ENCODE data around the gene CATSPERB.
"Not testable (repeated sequence)": the region's sequence is repeated elsewhere in the genome, so short reads cannot be mapped to it uniquely, and the experiment has no call there.

CATSPERB gene

DNA sequence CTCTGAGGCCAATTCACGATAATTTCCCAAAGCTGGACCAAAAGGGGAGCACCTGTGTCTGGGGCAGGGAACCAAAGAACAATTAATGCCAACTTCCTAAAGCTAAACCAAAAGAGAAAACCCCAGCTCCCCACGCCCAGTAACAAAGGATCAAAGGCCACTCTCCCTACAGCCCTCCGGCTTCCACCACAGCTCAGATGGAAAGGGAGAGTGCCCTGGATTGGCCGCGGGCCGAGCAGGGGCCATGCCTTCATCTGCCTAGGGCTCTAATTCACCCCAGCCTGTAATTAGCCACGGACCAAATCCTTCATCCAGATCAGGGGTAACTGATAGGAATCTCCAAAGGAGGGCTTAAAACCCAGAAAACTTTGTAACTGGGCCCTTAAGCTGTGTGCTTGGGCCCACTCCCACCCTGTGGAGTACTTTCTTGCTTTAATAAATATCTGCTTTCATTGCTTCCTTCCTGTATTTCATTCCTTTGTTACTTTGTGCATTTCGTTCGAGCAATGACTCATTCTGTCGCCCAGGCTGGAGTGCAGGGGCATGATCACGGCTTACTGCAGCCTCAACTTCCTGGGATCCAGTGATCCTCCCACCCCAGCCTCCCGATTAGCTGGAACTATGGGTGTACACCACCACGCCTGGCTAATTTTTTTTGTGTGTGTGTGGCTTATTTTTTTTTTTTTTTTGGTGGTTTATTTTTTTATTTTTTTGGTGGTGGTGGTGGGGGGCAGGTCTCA lies 156.2 kb downstream of the CATSPERB start:
- DNase-seq = no peak

DNA sequence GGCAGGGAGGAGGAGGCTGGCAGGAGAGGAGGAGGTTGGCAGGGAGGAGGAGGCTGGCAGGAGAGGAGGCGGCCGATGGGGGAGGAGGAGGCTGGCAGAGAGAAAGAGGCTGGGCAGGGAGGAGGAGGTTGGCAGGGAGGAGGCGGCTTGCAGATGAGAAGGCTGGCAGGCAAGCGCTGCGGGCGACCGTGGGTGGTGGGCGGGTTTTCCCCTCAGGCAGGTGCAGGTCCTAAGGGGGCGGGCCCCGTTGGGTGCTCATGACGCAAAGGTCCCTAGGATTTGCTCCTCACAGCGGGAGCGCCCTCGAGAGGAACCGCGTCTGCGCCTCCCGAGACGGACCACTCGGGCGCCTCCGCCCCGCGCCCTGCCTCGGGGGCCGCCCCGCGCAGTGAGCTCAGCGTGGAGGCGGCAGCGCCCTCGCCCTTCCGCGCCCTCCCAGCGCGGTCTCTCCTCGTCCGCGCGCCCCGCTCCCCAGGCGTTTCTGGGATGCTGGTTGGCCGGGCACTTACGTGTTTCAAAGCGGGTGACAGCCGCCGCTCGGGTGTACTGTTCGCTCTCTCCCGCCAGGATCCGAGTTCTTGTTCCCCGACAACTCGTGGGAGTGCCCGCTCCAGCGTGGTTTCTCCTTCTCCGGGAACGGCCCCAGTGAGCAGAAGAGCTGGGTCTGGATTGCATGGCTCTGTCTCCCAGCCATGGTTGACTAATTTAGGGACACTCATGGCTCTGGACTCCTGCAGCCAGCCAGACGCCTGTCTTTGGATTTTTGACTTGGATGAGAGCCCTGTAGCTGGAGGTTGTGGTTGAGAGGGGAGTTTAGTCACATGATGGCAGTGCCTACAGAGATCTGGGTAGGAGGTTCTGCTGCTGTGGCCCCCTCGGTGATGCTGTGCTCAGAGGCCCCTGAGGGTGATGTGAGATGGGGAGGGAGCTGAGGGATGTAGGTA lies 157.7 kb downstream of the CATSPERB start:
- peak; percentile 31 for DNase-seq

DNA sequence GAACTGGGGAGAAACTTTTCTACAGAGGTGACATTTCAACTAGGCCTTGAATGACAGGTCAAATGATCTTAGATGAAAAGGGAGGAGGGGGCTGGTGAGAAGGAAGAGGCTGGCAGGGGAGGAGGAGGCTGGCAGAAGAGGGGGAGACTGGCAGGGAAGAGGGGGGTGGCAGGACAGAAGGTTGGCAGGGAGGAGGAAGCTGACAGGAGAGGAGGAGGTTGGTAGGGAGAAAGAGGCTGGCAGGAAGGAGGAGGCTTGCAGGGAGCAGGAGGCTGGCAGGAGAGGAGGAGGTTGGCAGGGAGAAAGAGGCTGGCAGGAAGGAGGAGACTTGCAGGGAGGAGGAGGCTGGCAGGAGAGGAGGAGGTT lies 158.4 kb downstream of the CATSPERB start:
- no peak for DNase-seq

DNA sequence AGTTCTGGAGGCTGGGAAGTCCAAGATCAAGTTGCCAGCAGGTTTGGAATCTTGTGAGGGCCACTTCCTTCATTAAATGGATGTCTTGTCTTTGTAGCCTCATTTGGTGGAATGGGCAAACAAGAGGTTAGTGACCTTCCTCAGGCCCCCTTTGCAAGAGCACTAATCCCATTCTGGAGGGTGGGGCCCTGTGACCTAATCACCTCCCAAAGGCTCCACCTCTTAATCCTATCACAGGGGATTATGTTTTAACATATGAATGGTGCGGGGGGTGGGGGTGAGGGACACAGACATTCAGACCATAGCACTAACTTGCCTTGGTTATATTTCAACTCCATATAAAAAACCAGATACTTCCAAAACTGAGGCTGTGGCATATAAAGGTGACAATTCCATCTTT lies 161.9 kb downstream of the CATSPERB start:
- no peak for DNase-seq

DNA sequence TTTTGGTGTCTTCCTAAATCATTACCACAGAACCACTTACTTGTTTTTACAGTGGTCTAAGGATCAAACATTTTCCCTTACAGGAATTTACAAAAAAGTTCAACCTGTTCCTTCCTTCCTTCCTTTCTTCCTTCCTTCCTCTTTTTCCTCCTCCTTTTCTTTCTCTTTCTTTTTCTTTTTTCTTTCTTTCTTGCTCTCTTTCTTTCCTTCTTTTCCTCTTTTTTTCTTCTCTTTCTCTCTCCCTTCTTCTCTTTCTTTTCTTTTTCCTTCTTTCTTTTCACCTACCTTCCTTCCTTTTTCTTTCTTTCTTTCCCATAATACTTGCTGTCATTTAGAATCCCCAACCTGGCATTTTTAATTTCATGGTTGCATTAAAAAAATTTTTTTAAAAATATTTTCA lies 162.6 kb downstream of the CATSPERB start:
- no peak for DNase-seq

DNA sequence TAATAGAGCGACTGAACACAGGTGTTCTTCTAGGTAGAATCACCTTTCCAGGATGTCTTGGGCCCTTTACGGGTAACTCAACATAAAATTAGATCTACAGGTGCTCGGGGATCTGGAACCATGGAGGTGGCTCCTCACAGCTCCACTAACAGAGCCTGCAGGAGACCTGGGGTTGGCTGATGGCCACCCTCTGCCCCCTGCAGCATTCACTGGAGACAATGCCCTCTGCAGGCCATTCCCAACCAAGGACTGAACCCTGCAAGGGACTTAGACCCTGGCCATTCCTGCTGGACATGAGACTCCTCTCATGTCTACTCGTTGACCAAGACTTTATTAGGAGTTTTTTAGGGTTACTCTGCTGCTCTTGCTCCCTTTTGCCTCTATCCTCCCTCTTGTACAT lies 163.3 kb downstream of the CATSPERB start:
- DNase-seq = no peak

DNA sequence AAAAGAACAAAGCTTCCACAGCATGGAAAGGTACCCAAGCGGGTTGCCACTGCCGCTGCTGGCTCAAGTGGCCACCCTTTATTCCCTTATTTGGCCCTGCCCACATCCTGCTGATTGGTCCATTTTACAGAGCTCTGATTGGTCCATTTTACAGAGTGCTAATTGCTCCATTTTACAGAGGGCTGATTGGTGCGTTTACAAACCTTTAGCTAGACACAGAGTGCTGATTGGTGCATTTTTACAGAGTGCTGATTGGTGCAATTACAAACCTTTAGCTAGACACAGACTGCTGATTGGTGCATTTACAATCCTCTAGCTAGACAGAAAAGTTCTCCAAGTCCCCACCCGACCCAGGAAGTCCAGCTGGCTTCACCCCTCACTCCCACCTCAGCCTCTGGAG lies 164.1 kb downstream of the CATSPERB start:
- not testable (repeated sequence) for DNase-seq

DNA sequence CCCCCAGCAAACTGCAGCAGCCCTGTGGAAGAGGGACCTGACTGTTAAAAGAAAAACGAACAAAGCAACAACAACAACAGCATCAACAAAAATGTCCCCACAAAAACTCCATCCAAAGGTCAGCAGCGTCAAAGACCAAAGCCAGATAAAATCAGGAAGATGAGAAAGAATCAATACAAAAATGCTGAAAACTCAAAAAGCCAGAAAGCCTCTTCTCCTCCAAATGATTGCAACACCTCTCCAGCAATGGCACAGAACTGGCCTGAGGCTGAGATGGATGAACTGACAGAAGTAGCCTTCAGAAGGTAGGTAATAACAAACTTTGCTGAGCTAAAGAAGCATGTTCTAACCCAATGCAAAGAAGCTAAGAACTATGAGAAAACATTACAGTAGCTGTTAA lies 176.4 kb downstream of the CATSPERB start:
- DNase-seq = no peak

DNA sequence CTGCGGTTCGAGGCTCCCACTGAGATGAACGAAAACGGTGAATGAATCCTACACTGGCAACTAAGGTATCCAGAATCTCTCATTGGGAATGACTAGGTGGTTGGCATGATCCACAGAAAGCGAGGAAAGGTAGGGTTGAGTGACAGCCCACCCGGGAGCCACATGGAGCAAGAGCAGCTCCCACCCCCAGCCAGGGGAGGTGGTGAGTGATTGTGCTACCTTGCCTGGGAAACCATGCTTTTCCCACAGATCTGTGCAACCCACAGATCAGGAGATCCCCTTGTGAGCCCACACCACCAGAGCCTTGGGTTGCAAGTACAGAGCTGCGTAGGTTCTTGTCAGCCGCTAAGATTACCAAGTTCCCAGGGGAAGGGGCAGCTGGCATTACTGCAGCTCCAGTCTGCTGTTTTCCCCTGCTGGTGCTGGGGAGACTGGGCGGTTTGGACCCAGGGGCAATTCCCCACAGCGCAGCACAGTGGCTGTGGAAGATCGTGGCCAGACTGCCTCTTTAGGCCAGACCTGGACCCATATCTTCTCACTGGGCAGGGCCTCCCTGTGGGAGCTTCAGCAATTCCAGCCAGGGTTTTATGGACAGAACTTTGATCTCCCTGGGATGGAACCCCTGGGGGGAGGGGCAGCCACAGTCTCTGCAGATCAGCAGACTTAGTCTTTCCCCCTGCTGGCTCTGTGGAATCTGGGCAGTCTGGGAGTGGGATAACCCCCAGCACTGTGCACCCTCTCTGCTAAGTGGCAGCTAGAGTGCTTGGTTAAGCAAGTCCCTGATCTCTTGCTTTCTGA lies 177.2 kb downstream of the CATSPERB start:
- DNase-seq = no peak

DNA sequence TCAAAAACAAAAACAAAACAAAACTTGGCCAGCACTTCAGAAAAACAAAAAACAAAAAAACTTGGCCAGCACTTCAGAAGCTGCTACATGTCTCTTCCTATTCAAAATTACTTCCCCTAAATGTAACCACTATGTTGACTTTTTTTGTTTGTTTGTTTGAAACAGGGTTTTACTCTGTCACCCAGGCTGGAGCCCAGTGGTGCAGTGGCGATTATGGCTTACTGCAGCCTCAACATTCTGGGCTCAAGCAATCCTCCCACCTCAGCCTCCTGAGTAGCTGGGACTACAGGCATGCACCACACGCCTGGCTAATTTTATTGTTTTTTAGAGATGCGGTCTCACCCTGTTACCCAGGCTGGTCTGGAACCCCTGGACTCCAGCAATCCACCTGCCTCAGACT lies 183.8 kb downstream of the CATSPERB start:
- DNase-seq = no peak

DNA sequence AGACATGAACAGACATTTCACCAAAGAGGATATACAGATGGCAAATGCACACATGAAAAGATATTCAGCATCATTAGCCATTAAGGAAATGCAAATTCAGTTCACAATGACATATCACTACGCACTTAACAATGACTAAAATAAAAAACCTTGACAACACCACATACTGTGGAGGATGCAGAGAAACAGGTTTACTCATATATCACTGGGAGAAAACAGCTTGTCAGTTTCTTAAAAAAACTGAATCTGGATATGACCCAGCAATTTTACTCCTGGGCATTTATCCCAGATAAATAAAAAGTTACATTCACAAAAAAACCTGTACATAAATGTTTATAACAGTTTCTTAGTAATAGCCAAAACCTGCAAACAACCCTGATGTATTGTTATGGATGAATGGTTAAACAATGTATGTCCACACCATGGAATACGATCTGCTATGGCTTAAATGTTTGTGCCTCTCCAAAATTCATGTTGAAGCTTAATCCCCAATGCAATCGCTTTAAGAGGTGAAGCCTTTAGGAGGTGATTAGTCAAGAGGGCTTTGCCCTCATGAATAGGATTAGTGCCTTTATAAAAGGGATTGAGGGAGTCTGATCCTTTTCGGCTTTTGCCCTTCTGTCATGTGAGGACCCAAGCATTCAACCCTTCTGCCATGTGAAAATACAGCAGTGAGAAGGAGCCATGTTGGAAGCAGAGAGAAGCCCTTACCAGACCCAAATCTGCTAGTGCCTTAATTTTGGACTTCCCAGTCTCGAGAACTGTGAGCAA lies 185.8 kb downstream of the CATSPERB start:
- no peak for DNase-seq

DNA sequence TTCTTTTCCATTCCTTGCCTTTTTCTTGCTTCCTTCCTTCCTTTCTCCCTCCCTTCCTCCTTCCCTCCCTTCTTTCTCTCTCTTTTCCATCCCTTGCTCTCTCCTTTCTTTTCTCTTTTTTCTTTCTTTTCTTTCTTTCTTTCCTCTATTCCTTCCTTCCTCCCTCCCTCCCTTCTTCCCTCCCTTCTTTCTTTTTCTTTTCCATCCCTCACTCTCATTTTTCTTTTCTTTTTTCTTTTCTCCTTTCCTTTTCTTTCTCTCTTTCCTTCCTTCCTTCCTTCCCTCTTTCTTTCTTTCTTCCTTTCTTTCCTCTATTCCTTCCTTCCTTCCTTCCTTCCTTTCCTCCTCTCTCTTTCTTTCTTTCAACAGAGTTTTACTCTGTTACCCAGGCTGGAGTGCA lies 186.7 kb downstream of the CATSPERB start:
- no peak for DNase-seq

DNA sequence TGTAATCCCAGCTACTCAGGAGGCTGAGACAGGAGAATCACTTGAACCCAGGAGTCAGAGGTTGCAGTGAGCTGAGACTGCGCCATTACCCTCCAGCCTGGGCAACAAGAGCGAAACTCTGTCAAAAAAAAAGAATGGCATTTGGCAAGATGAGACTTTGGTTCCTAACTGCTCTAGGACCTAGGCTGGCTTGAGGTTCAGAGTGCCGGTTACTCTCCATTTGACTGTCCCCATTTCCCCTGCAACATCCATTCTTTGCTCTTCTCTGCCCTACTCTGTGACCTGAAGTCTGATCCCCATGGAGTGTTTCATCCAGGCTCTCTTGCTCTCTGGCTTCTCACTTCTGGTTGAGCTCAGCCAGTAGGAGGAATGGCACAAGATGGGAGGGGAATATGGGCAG lies 195.6 kb downstream of the CATSPERB start:
- DNase-seq = no peak

DNA sequence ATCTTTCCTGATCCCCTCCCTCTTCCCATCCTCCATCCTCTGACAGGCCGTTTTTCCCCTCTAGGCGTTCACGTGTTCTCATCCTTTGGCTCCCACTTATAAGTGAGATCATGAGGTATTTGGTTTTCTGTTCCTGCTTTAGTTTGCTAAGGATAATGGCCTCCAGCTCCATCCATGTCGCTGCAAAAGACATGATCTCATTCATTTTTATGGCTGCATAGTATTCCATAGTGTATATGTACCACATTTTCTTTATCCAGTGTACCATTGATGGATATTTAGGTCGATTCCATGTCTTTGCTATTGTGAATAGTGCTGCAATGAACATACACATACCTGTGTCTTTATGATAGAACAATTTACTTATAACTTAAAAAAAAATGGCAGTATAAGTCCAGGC lies 197.8 kb downstream of the CATSPERB start:
- not testable (repeated sequence) for DNase-seq

DNA sequence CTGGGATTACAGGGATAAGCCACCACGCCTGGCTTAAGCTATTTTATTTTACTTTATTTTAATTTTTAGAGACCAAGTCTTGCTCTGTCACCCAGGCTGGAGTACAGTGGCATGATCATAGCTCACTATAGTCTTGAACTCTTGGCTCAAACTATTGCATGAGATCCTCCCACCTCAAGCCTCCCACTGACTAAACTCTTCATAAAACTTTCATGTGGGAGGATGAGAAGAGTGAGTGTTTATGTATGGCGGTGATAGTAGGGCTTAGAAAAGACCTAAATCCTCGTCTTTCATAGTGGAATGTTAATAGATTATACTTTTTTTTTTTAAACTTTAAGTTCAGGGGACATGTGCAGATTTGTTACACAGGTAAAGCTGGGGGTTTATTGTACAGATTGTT lies 198.3 kb downstream of the CATSPERB start:
- no peak for DNase-seq

Measured in NCI-H1417 treated with DMSO at 0.1 percent for 48 hours (cell line).